Fibroblast of peridontal ligament (primary cell): ENCODE data around the gene ACVR1C.

ENCODE experiments used
- DNase-seq: peaks from one replicate; pipeline ENCODE4 v3.0.0-alpha.2; 2010; ENCODE audit errors: extremely low read depth

Gene ACVR1C

GRCh38 chr2:157628477-157629415 is at the start of gene ACVR1C:
ACVR1C (minus strand) TSS chr2:157628864; CDS start chr2:157628644, 220 bp downstream.
- peak; percentile 55 for DNase-seq

GRCh38 chr2:157677941-157678340 is 49.3 kb upstream of the ACVR1C start:
- DNase-seq, result no peak

- DNase-seq, result no peak
These were observed 43.5 kb upstream of the ACVR1C start for GRCh38 chr2:157672129-157672528.

- DNase-seq, result no peak
These were observed 33.7 kb upstream of the ACVR1C start for GRCh38 chr2:157662401-157662800.

GRCh38 chr2:157661776-157662175 is 33.1 kb upstream of the ACVR1C start:
- no peak for DNase-seq

- DNase-seq, result no peak
These were observed 29.2 kb upstream of the ACVR1C start for GRCh38 chr2:157657858-157658257.

GRCh38 chr2:157657101-157657500 is 28.4 kb upstream of the ACVR1C start:
- no peak for DNase-seq

- DNase-seq, result no peak
These were observed 16.1 kb upstream of the ACVR1C start for GRCh38 chr2:157644776-157645175.

- DNase-seq, result no peak
These were observed 3.2 kb upstream of the ACVR1C start for GRCh38 chr2:157631861-157632260.

GRCh38 chr2:157627594-157628476 is 829 bp downstream of the ACVR1C start:
- DNase-seq, result peak; percentile 23

- DNase-seq, result peak; percentile 40
These were observed 3.4 kb downstream of the ACVR1C start for GRCh38 chr2:157625296-157625695.

GRCh38 chr2:157620956-157621355 is 7.7 kb downstream of the ACVR1C start:
- DNase-seq, result peak; percentile 81

GRCh38 chr2:157611726-157612125 is 16.9 kb downstream of the ACVR1C start:
- no peak for DNase-seq

- no peak for DNase-seq
These were observed 17.6 kb downstream of the ACVR1C start for GRCh38 chr2:157611110-157611509.

- DNase-seq, result no peak
These were observed 22.1 kb downstream of the ACVR1C start for GRCh38 chr2:157606534-157606933.

- no peak for DNase-seq
These were observed 25.5 kb downstream of the ACVR1C start for GRCh38 chr2:157603198-157603597.

GRCh38 chr2:157601807-157602206 is 26.9 kb downstream of the ACVR1C start:
- no peak for DNase-seq

- DNase-seq, result peak; percentile 23
These were observed 31.5 kb downstream of the ACVR1C start for GRCh38 chr2:157596992-157597681.

- no peak for DNase-seq
These were observed 35.3 kb downstream of the ACVR1C start for GRCh38 chr2:157593411-157593810.

- DNase-seq, result peak; percentile 63
These were observed 35.7 kb downstream of the ACVR1C start for GRCh38 chr2:157592948-157593347.

GRCh38 chr2:157592374-157592773 is 36.3 kb downstream of the ACVR1C start:
- DNase-seq, result no peak

GRCh38 chr2:157587576-157587975 is 41.1 kb downstream of the ACVR1C start:
- DNase-seq, result peak; percentile 5
